Muscle of arm (tissue), 12 donors: ENCODE data around the gene RGS12. TPM values are rescaled to one million over a fixed set of nuclear protein-coding genes. Genes with fewer than 3 reads are reported as not detected.

Experiments used
- DNase-seq: peaks from one replicate; pipeline ENCODE4 v3.0.0-alpha.2; 2013
- polyA plus RNA-seq, 12 donors: library from polyadenylated mRNA; unstranded; fragments of 120-200 nt; gene quantifications; one replicate each; pipeline ENCODE4 v1.2.1, GENCODE V29; 2013; ENCODE audit not compliant: insufficient read length in 12 of 12

Gene RGS12
- polyA plus RNA-seq, 12 donors = 23.2 to 50.7 (median 32.0) TPM; not detected in 1

DNA sequence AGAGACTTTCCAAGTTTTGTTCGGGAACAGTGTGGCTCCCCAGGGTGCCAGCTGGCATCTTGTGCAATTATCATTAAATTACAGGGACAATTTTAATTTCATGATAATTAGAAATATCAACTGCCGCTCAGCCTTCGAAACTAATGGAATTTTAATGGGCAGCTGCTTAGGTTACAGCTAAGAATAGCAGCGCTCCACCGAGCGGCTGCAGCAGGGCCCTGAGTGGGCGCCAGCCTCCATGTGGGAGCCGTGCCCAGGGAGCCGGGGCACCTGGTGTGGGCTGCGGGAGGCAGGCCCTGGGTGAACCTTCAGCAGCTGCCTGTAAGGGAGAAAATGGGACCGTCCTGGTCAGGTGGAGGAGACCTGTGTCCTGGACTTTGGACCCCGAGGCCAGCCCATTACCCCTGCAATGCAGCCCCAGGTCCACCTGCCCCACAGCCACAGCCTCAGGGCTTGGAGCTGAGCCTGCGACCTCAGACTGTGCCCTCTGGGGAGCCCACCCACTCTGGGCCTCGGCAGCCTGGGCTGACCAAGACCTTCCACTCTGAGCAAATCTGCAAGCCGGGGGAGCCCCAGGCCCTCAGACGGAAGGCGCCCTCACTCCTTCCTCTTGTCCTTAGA is 22.7 kb upstream of the RGS12 start:
- no peak for DNase-seq

DNA sequence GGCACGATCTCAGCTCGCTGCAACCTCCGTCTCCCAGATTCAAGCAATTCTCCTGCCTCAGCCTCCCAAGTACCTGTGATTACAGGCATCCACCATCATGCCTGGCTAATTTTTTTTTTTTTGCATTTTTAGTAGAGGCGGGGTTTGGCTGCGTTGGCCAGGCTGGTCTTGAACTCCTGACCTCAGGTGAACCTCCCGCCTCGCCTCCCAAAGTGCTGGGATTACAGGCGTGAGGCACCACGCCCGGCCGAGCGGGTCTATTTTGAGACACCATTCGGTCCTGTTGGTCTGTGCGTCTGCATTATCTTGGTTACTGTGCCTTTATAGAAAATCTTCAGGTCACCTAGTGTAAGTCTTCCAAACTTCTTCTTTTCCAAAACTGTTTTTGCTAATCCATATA is 21.7 kb upstream of the RGS12 start:
- DNase-seq = no peak

DNA sequence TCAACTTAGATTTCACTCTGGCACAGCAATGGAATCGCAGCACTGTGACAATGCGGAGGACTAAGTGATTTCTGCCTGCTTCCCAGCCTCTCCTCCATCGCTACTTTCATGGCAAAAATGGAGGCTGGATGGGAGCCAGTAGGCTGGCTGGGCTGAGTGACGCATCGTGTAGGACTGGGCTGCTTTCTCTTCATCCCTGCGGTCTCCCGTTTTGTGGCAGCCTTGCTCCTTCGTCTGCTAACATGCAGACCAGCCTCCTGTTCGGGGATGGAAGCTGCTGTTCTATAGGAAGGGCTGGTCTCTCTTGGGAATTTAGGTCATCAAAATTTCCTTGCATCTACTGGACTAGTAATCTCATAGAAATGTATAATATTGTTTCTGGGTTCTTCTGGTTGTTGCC is 15.8 kb upstream of the RGS12 start:
- no peak for DNase-seq

DNA sequence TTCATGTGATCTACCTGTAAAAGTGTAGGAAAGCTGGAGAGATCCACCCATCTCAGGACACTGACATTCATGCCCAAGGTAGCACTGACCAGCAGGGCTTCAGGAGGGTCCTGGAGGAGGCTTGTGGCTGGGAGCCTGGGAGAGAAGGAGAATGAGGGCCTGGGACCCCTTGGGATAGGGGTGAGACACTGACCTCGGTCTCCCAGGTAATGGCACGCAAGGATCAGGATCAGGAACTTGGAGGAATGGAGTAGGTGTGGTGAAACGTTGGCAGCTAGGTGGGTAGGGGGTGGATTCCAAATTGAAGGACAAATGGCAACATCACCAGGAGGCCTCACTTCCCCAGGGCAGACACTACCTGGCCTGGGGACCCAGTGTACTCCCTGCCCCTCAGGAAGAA is 12.4 kb upstream of the RGS12 start:
- no peak for DNase-seq

DNA sequence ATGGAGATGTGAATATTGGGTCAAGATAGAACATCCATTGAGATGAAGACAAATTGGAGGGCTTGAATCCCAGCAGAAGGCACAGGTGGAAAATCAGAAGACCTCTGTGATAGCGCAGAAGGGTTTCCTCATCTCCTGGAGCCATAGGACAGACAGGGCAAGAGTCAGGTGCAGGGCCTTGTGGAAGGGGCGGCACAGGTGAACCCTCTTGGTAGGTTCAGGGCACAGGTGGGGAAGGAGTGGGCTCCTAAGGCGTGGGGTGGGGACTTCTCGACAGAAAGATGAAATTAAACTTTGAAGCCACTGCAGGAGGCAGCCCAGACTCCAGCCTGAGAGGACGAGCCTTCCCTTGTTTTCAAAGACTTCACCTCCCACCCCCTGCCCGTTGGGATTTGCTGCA is 9.3 kb upstream of the RGS12 start:
- DNase-seq = no peak

DNA sequence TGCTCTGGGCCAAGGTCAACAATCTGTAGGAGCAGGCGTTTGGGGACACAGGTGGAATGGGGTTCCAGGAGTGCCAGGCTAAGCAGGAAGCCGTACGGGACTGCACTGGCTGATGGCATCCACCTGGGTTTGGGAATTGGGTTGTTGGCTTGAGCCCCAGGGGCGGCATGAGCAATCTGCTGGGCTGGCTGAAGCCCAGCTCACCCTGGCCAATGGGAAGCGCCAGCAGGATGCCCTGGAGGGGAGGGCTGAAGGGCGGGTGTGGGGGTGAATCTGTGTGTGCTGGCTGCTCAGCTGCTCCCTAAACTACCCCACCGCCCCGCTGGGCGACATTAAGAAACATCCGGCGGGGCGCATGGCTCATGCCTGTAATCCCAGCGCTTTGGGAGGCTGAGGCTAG is 8.9 kb upstream of the RGS12 start:
- DNase-seq = no peak

DNA sequence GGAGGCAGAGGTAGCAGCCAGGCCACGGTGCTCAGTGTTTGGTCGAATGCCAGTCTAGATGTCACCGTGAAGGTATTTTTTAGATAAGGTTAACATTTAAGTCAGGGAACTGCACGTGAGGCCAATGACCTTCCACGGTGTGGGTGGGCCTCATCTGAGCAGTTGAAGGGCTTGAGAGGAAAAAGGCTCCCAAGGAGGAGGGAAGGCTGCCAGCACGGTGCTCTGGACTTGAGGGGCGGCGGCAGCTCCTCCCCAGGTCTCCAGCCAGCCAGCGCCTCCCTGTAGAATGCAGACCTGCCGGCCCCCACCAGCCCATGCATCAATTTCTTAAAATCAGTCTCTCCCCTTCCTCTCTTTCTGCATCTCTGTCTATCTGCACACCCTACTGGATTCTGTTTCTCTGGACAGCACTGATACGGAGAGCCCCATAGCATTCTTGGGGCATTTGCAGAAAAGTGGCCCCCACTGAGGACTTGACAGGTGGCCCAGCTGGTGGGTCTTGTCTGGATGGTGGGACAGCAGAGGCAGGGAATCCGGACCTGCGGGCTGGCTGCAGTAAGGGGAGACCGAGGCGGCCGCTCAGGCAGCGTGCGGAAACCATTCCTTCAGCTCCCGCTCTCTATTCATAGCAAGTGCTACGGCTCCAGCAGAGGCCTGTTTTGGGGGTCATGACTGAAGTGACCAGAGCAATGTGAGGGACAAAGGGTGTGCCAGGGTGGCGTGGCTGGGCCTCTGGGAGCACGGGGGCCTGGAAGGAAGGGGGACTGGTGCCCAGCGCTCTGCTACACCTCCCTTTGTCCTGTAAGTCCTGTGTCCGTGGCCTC is 7.9 kb upstream of the RGS12 start:
- no peak for DNase-seq

DNA sequence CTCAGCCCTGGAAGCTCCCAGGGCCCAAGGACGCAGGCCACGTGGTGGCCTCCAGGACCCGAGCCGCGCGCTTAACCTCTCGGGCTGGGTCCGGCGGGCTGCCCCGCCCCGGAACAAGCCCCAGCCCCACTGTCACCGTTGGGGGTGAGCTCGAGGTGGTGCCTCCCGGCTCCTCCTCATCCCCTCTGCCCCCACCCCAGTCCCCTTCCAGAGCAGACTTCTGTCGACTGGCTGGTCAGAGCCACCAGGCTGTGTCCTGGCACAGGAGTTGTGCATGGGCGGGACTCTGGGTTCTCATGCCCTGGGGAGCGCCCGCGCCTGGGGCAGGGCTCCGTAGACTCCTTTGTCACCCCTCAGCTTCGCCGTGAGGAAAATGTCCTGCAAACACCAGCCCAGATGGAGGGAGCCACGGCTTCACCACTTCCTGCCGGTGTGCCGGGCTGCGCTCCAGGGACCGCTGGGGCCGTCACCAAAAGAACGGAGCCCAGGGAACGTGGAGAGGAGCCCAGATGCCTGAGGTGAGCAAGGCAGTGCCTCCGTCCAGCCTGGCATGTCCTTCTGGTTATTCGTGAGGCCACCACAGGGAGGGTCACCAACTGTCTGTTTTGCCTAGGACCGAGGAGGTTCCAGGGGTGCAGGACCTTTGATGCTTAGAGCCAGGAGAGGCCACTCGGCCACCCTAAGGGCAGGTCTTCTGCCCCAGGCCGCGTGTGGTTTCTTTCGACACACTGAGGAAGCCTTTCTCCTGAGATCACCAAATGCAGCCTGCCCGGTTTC is 7.1 kb upstream of the RGS12 start:
- DNase-seq = no peak

DNA sequence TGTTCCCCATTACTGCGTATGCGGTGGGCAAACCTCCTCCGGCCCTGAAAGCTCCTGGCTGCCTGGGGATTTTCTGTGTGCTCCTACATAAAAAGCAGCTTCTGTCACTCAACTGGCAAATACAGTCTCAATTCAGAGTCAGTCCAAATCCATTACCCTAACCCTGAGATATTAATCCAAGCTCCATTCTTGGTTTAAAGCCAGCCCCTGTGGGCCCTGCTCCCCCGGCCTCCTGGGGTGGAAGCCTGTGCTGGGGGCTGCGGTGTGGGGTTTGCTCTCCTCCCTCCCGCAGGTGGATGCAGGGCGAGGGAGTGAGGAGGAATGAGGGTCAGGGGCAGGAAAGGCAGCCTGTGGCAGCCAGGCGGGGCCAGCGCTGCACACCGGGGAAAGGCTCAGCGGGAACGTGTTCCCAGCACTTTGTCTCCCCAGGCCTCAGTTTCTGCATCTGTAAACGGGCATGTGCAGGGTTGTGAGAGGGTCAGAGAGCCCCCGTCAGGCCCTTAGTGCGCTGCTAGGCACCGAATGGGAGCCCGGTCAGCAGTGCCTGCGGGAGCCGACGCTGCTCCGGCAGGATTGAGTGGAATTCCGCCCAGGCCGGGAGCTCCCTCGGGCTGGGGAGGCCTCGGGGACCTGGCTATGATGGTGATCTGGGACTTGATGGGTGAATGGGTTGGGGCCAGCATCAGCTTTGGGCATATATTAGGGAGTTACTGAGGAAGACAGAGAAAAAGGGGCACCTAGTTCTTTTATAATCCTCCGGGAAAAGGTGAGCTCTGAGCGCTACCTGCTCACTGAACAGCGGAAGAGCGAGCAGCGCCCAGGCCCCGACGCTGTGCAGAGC is 6.3 kb upstream of the RGS12 start:
- DNase-seq = no peak

DNA sequence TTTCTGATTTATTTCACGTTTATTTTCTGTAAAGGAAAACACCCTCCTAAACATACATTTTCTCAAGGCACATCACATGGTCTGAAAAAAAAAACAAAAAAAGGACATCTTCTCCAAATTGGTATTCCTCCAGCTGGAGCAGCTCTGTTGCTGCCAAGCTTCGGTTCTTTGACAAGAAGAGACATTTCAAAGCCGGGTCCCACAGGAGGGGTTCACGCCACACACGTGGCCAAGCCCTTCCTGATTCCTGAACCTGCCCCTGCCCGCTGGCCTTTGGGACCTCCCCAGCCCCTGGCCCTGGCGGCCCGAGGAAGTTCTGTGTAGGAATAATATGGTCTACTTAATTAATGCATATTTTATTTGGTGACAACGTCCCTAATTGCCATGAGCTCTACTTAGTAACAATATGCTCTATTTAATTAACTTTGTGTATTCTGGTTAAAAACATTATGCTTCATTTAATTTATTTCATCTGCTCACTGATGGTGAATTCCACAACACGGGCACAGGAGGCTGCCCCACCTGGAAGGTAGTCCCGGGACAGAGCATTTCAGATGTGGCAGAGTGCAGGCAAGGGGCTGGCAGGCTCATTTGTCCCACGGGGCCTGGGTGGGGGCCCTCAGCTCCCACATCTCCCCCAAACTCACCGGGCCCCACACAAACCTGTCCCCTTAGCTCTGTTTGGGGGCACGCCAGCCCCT is 5.4 kb upstream of the RGS12 start:
- no peak for DNase-seq

DNA sequence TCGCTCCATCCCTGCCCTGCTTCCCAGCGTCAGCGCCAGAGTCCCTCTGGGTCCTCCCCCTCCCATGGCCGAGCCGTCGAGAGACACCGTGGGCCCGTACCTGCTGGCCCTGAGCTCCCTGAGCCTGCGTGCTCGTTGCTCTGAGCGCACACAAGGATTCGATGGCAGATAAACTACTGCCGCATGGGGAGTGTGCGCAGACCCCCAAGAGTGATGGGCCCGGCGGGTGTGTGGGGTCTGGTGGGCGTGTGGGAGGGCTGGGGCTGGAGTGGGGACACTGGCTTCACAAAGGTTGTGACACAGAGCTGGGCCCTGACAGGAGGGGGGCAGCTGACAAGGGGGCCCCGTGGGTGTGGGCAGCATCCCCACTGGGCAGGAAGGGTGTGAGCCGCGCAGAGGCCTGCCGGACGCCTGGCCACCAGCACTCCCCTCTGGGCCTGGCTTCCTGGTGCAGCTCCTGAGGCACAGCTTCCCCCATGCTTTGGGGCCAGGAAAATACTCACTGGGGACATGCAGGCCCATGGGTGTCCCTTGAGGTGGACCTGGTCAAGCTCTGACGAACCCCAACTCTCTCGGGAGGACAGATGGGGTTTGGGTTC is 4.8 kb upstream of the RGS12 start:
- DNase-seq = no peak

DNA sequence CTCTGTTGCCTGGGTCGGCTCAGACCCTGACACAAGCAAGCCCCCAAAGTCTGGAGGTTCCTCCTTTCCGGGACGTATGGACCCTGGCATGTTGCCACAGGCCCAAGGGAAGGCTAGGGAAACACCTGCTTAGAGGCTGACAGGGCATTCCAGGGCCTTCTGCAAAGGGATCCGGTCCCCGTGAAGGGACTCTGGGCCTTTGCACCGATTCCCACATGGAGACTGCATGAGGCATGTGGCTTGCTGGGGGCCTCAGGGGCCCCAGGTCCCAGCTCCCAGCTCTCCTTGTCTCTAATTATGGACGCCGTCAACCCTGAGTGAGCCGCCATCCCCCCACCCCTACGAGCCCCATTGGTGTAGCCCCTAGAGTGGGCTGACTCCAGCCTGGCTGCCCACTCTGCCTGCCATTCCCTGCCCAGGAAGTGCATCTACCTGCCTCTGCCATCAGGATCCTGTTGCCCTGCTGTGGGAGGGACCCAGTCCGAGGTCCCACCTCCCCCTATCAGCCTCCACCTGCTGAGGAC is 4.2 kb upstream of the RGS12 start:
- DNase-seq = no peak

DNA sequence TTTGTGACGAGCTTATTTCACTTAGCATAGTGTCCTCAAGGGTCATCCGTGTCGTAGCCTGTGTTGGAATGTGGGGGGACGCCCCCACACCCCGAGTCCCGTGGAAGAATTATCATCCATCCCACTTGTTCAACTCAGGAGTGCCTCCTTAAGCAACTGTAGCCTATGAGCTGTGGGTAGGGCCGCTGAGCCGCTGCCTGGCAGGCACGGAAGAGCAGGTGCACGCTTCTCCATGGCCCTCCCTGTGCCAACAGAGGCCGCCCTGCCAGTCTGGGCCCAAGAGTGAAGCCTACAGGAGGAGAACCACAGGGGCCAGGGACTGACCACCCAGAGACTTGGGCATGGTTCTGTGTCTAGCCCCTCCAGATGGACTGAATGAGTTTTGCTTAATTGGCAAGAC is 2.3 kb upstream of the RGS12 start:
- DNase-seq = no peak

DNA sequence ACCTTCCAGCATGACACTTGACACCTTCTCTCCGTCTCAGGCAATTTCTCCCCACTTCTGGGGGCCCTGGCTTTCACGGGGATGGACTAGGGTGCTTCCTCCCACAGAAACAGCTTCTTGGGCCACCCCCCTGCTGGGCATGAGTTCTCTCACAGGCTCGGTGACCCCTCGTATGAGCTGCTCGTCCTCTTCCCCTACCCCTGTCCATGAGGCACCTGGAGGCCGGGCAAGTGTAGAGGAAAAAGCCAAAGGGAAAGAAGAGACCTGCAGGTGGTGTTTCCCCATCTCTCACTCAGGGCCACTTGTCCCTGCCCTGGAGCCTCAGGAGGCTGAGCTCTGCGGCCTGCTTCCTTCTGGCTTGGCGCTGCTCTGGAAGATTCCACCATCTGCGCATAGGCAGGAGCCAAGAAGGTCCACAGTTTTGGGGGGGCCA is 1.9 kb upstream of the RGS12 start:
- no peak for DNase-seq

DNA sequence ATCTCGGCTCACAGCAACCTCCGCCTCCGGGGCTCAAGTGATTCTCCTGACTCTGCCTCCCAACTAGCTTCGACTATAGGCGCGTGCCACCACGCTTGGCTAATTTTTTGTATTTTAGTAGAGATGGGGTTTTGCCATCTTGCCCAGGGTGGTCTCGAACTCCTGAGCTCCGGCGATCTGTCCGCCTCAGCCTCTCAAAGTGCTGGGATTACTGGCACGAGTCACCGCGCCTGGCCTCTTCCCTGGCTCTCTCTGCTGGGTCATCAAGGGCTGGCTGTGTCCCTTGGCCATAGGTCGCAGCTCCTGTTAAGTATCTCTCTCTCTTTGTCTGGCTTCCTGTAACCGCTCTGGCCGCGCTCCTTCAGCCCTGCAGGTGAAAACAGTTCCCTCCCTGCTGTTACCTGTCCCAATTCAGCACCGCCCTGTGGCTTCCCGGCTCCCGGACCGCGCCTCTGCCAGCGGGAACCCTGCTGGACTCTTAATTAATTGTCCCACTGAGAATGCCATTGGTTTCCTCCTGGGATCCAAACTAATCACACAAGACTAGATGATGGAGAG is 1.3 kb upstream of the RGS12 start:
- DNase-seq = no peak

DNA sequence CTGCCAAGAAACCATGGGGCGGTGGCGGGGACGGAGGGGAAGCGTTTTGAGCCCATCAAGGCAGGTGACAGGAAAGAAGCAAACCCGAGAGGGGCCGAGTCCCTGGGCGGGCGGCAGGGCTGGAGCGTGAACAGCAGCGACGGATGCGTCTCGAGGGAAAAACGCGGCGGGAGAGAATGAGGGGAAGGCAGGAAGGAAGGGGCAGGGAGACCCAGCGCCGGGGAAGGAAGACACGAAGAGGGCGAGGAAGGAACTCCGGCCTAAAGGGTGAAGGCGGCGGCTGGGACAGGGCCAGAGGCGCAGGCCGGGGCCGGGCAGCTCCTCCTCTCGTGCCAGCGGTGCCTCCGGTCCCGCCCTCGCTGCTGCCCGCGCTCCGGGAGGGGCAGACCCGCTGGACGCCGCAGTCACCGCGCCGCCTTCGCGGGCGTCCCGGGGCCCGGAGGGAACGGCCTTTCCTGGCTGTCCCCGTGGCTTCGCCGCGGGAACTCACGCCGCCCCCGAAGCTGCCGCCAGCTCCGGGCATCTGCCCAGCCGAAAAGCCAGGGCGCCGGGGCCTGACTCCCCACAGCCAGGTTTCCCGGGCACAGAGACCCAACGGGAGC is 751 bp upstream of the RGS12 start:
- DNase-seq = no peak

DNA sequence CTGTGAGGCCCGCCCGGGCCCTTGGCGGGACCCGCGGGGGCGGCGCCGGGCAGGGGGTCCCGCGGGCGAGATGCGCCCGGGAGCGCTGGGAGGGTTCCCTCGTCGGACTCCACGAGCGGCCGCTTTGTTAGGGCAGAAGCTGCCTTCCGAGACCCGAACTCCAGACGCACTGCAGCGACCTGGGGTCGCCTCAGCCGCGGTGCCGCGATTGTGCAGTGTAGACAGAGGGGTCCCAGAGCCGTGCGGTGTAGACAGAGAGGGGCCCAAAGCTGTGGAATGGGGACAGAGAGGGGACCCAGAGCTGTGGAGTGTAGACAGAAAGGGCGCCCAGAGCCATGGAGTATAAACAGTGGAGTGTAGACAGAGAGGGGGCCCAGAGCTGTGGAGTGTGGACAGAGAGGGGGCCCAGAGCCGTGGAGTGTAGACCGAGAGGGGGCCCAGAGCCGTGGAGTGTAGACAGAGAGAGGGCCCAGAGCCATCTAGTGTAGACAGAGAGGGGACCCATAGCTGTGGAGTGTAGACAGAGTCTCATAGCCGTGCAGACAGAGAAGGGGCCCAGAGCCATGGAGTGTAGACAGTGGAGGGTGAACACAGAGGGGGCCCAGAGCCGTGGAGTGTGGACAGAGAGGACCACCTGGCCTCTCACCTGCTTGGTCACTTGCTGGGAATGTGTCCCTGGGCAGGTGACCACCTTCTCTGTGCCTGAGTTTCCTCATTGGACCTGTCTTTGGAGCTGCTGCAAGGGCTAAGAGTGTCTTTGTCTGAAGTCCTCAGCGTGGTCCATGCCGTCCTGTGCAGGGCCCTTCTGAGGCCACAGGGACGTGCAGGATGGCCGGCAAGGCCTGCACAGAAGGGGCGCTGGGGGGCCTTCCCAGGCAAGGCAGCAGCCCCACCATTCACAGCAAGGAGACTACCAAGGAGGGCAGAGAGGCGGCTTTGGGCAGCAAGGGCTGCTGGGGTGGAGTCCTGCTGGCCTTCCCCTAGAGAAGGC is 875 bp downstream of the RGS12 start:
- no peak for DNase-seq
